ENCODE results near the gene OTX1. TPM values are rescaled to one million over a fixed set of nuclear protein-coding genes. Genes with fewer than 3 reads are reported as not detected.

OTX1 gene
- total and polyA plus RNA-seq, 10 of the 15 experiments (the other 5 are each of a cell fraction or from before 2014, with no cell fraction given): 0.04 to 0.67 (median 0.23) TPM; not detected in 2

DNA sequence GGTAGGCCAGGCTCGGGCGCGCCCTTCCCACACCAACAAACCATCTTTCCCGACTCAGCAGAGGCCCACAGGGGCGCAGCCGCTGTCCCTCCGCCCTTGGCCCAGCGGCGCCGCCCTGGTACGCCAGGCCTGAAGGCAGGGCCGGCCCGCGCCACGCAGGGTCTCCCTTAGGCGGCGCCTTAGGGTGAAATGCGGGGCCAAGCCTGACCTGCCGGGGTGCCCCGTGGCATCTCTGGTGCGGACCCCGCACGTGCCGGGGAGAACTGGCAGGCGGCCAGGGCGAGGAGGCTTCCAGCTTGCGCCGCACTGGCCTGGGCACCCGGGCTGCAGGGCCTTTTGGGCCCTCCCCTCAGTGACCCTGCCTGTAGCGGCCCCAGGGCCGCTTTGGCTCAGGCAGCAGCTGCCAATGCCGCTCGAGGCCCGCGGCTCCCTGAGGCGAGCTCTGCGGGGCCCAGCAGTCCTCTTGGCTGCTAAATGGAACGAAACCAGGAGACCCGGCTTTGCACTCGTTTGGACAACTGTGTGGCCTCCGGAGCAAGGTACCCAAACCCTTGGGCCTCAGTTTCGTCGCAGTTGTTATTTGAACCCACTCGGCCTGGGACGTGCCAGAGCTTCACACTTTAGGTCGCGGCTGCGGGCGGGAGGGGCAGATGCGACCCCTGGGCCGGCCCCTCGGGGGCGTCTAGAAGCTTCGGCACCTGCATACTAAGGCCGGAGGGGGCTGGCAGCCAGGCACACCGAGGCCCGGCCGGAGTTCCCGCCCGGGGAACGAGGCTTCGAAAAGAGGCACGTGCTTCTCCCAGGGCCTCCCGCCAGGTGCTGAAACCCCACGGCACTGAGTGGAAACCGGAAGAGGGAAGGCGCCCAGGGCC, 8.5 kb downstream of the OTX1 start:
- H3K27me3 ChIP-seq (replicated peaks in 1 of 2; ENCODE audit: control insufficient read depth in 2 of 2, insufficient read depth in 2 of 2, low read length in 1 of 2): peaks cover 5 to 21% of the 10 kb centered on the region in 2 experiments
- no peaks in the 10 kb centered on the region; a peak in 1 of 4 replicates for H3K36me3 ChIP-seq (ENCODE audit: control insufficient read depth in 2 of 2, insufficient read depth in 2 of 2, low read length in 1 of 2)
- ChIA-PET POLR2A (no interaction called here), SMC1A (ENCODE audit: uncharacterized antibody, unreplicated experiment) (no interaction called here), RAD21 (ENCODE audit: unreplicated experiment) (no interaction called here), CTCF (no interaction called here)
- 42% methylated on average over 65 of the region's 67 CpGs for WGBS (ENCODE audit: insufficient coverage, insufficient replicate concordance, low lambda C conversion rate, missing lambda C conversion rate)
- no peaks in the 10 kb centered on the region; the same call in 1 of the 3 replicates for H3K9me3 ChIP-seq (replicated peaks; ENCODE audit: control insufficient read depth, insufficient read depth, low read length)
- TF ChIP-seq, protein P1, sequence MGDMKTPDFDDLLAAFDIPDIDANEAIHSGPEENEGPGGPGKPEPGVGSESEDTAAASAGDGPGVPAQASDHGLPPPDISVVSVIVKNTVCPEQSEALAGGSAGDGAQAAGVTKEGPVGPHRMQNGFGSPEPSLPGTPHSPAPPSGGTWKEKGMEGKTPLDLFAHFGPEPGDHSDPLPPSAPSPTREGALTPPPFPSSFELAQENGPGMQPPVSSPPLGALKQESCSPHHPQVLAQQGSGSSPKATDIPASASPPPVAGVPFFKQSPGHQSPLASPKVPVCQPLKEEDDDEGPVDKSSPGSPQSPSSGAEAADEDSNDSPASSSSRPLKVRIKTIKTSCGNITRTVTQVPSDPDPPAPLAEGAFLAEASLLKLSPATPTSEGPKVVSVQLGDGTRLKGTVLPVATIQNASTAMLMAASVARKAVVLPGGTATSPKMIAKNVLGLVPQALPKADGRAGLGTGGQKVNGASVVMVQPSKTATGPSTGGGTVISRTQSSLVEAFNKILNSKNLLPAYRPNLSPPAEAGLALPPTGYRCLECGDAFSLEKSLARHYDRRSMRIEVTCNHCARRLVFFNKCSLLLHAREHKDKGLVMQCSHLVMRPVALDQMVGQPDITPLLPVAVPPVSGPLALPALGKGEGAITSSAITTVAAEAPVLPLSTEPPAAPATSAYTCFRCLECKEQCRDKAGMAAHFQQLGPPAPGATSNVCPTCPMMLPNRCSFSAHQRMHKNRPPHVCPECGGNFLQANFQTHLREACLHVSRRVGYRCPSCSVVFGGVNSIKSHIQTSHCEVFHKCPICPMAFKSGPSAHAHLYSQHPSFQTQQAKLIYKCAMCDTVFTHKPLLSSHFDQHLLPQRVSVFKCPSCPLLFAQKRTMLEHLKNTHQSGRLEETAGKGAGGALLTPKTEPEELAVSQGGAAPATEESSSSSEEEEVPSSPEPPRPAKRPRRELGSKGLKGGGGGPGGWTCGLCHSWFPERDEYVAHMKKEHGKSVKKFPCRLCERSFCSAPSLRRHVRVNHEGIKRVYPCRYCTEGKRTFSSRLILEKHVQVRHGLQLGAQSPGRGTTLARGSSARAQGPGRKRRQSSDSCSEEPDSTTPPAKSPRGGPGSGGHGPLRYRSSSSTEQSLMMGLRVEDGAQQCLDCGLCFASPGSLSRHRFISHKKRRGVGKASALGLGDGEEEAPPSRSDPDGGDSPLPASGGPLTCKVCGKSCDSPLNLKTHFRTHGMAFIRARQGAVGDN (IDR thresholded peaks at IDR 0.05): peak; percentile 16; the same call in 1 of the 2 replicates
- TF ChIP-seq SUZ12 (IDR thresholded peaks at IDR 0.05; ENCODE audit: unreplicated experiment) (peak; percentile 47), NBN (IDR thresholded peaks at IDR 0.05) (no peak), RUNX3 (IDR thresholded peaks at IDR 0.05; ENCODE audit: low read length) (no peak), BHLHE40 (IDR thresholded peaks at IDR 0.05; ENCODE audit: borderline replicate concordance in 1 of 2, low read depth in 2 of 2, low read length in 1 of 2) (peak in 1 of 2 experiments; percentile 68; a peak in 2 of 4 replicates), CEBPB (IDR thresholded peaks at IDR 0.05; ENCODE audit: borderline replicate concordance in 1 of 2, low read depth in 2 of 2, low read length in 2 of 2) (no peak), TCF3 (IDR thresholded peaks at IDR 0.05; ENCODE audit: borderline replicate concordance, insufficient read depth, low read depth, low read length) (0 out of 2 replicates have a peak, but pooled peaks have one; percentile 13)
- H3K4me3 ChIP-seq: 0 out of 2 replicates have a peak overlapping the region, but pooled peaks have one; percentile 30
- in situ Hi-C loops (cut with MboI): no loop called here
- no peak overlapping the region; the same call in 1 of the 2 replicates for H3K4me2 ChIP-seq (ENCODE audit: control insufficient read depth, insufficient read depth)
- no TSS peak for BruUV-seq (replicated peaks)
- peak; percentile 24 for ATAC-seq
- no peak for FAIRE-seq
- H3K79me2 ChIP-seq (ENCODE audit: control insufficient read depth, insufficient read depth, low read length): no peaks in the 10 kb centered on the region
- intact Hi-C loops (cut with micrococcal nuclease; ENCODE audit: unreplicated experiment): loop anchor here (10.0 kb wide), 2 partner anchors 274 to 604 kb away; no protein-coding TSS in a partner anchor
- H3K9ac ChIP-seq (ENCODE audit: control insufficient read depth, insufficient read depth, low read length): no peak overlapping the region
- H2AFZ ChIP-seq (ENCODE audit: control insufficient read depth, low read depth, low read length): peak overlapping the region; percentile 4; the same call in 1 of the 2 replicates
- H3K27ac ChIP-seq (ENCODE audit: control insufficient read depth, insufficient read depth): no peak overlapping the region
- H4K20me1 ChIP-seq (ENCODE audit: control insufficient read depth, insufficient read depth): no peaks in the 10 kb centered on the region
- DNase-seq (ENCODE audit: low read depth, low spot score): no peak
- H3K4me1 ChIP-seq (ENCODE audit: control insufficient read depth, insufficient read depth, low read length): peaks cover 9% of the 10 kb centered on the region; the same call in 1 of the 2 replicates
